Lower lobe of right lung (tissue), 2 donors: ENCODE measurements around the gene SSU72. TPM values are rescaled to one million over a fixed set of nuclear protein-coding genes. Genes with fewer than 3 reads are reported as not detected.
A peak's percentile ranks its signal among the peaks of the same experiment; 100 is the strongest.
"Not testable (repeated sequence)": the region's sequence is repeated elsewhere in the genome, so short reads cannot be mapped to it uniquely, and the experiment has no call there.

Experiments used
- ATAC-seq, 2 donors: fragments of 200-7000 bp; cut with Tn5 transposase; one replicate each; pipeline ENCODE4 v1.9.1; 2020 to 2022; ENCODE audit warnings: mild to moderate bottlenecking in 2 of 2, moderate library complexity in 2 of 2
- DNase-seq: peaks from one replicate; pipeline ENCODE4 v3.0.0-alpha.2; 2020
- H3K27ac ChIP-seq: fragments of 200-600 bp; one replicate; pipeline ENCODE4 v1.8.0; 2022
- H3K27me3 ChIP-seq: fragments of 200-600 bp; one replicate; pipeline ENCODE4 v1.8.0; 2022; ENCODE audit warnings: low read depth
- H3K36me3 ChIP-seq: fragments of 200-600 bp; one replicate; pipeline ENCODE4 v1.8.0; 2022; ENCODE audit warnings: mild to moderate bottlenecking
- H3K4me1 ChIP-seq: fragments of 200-600 bp; one replicate; pipeline ENCODE4 v1.8.0; 2022
- H3K4me3 ChIP-seq: fragments of 200-600 bp; one replicate; pipeline ENCODE4 v1.8.0; 2022; ENCODE audit warnings: mild to moderate bottlenecking
- H3K9me3 ChIP-seq: fragments of 200-600 bp; one replicate; pipeline ENCODE4 v1.8.0; 2022
- CTCF ChIP-seq: fragments of 200-600 bp; IDR thresholded peaks from one replicate; pipeline ENCODE4 v1.8.0; 2022; ENCODE audit warnings: antibody characterized with exemption, mild to moderate bottlenecking
- intact Hi-C: fragments of 100-400 bp; cut with DNase I; formaldehyde crosslinking; loops from one replicate; pipeline ENCODE4 v1.11.0; 2022
- total RNA-seq: library from RNA; stranded (reverse); fragmentation: NEBNext Ultra II Directional; extraction: Animal tissue kit (Norgen Biotek cat#: 25700); gene quantifications from one replicate; pipeline ENCODE4 v1.2.1, GENCODE V29; 2021
- donor health status: DM: no; HTN: yes; CAD: no; lungs with severe emphysema.

SSU72 gene
- total RNA-seq, 1 donor from 2014 or later: 123 TPM

GRCh38 chr1:1535201-1536018 is 39.3 kb downstream of the SSU72 start:
- H3K27ac ChIP-seq: no peak overlapping the region
- no peak for TF ChIP-seq CTCF
- H3K4me3 ChIP-seq: no peak overlapping the region
- peaks cover 5% of the 10 kb centered on the region for H3K36me3 ChIP-seq
- no peak for DNase-seq
- no peaks in the 10 kb centered on the region for H3K27me3 ChIP-seq
- intact Hi-C loops: no loop called here
- no peak for ATAC-seq
- peaks cover 11% of the 10 kb centered on the region for H3K4me1 ChIP-seq
- H3K9me3 ChIP-seq: peaks cover 14% of the 10 kb centered on the region

GRCh38 chr1:1534401-1535154 is 40.1 kb downstream of the SSU72 start:
- peaks cover 10% of the 10 kb centered on the region for H3K4me1 ChIP-seq
- H3K4me3 ChIP-seq: no peak overlapping the region
- ATAC-seq: no peak
- intact Hi-C loops: no loop called here
- TF ChIP-seq CTCF: no peak
- no peaks in the 10 kb centered on the region for H3K27me3 ChIP-seq
- H3K27ac ChIP-seq: no peak overlapping the region
- peaks cover 7% of the 10 kb centered on the region for H3K36me3 ChIP-seq
- no peak for DNase-seq
- peaks cover 14% of the 10 kb centered on the region for H3K9me3 ChIP-seq

GRCh38 chr1:1533894-1534291 is 40.8 kb downstream of the SSU72 start:
- H3K4me1 ChIP-seq, H3K27me3 ChIP-seq, intact Hi-C loops, DNase-seq, H3K4me3 ChIP-seq, ATAC-seq, H3K27ac ChIP-seq: not testable (repeated sequence)
- peaks cover 11% of the 10 kb centered on the region for H3K36me3 ChIP-seq
- H3K9me3 ChIP-seq: peaks cover 14% of the 10 kb centered on the region

- H3K4me1 ChIP-seq, intact Hi-C loops, H3K4me3 ChIP-seq, H3K27ac ChIP-seq, H3K27me3 ChIP-seq, DNase-seq: not testable (repeated sequence)
- H3K9me3 ChIP-seq: peaks cover 14% of the 10 kb centered on the region
- peak; percentile 5 to 33 for ATAC-seq
- H3K36me3 ChIP-seq: peaks cover 16% of the 10 kb centered on the region
These were observed 41.3 kb downstream of the SSU72 start for GRCh38 chr1:1533176-1533893.

GRCh38 chr1:1531947-1532346 is 42.7 kb downstream of the SSU72 start:
- Histone ChIP-seq H3K9me3 (peaks cover 14% of the 10 kb centered on the region), H3K4me1 (no peaks in the 10 kb centered on the region), H3K36me3 (peaks cover 29% of the 10 kb centered on the region), H3K4me3 (no peak overlapping the region), H3K27ac (no peak overlapping the region), H3K27me3 (no peaks in the 10 kb centered on the region)
- DNase-seq (no peak), ATAC-seq (no peak)
- TF ChIP-seq CTCF: no peak
- intact Hi-C loops: no loop called here

GRCh38 chr1:1529936-1530335 is 44.7 kb downstream of the SSU72 start:
- peaks cover 41% of the 10 kb centered on the region for H3K36me3 ChIP-seq
- no peak for DNase-seq
- no peak for ATAC-seq
- H3K27ac ChIP-seq: no peak overlapping the region
- no peak overlapping the region for H3K4me3 ChIP-seq
- no peaks in the 10 kb centered on the region for H3K27me3 ChIP-seq
- no peak for TF ChIP-seq CTCF
- H3K9me3 ChIP-seq: peaks cover 14% of the 10 kb centered on the region
- no peaks in the 10 kb centered on the region for H3K4me1 ChIP-seq
- intact Hi-C loops: no loop called here
